ENCODE measurements around the gene ZNF777. TPM values are rescaled to one million over a fixed set of nuclear protein-coding genes. Genes with fewer than 3 reads are reported as not detected.

ZNF777 gene
- polyA plus RNA-seq, 1 donor from 2014 or later: 6.1 TPM

- H2AFZ ChIP-seq (ENCODE audit: low read depth, low read length): no peak overlapping the region
- no peaks in the 10 kb centered on the region for H3K79me2 ChIP-seq (replicated peaks; ENCODE audit: insufficient read depth, low read length)
- TF ChIP-seq SMC3 (conservative IDR thresholded peaks at IDR 0.05; ENCODE audit: poor library complexity): no peak
- peak; percentile 34 for TF ChIP-seq CTCF (IDR thresholded peaks at IDR 0.05; ENCODE audit: poor library complexity, severe bottlenecking)
- H3K9me3 ChIP-seq (ENCODE audit: low read length): no peaks in the 10 kb centered on the region
- H3K27ac ChIP-seq (ENCODE audit: low read length): no peak overlapping the region
- H4K20me1 ChIP-seq (ENCODE audit: insufficient read depth): no peaks in the 10 kb centered on the region
- H3K27me3 ChIP-seq (ENCODE audit: insufficient read depth, low read depth, low read length): peaks cover 5% of the 10 kb centered on the region
- H3K9ac ChIP-seq (ENCODE audit: low read length): no peak overlapping the region
- H3K4me2 ChIP-seq (ENCODE audit: low read length): no peak overlapping the region
- peak overlapping the region; percentile 47 for H3K4me3 ChIP-seq (ENCODE audit: low read length)
- H3K9me2 ChIP-seq (ENCODE audit: insufficient read depth, low read length): no peaks in the 10 kb centered on the region
- no peaks in the 10 kb centered on the region for H3K36me3 ChIP-seq (ENCODE audit: insufficient read depth, low read length)
- no peaks in the 10 kb centered on the region for H3F3A ChIP-seq (ENCODE audit: insufficient read depth, low read length, poor library complexity, severe bottlenecking)
Observed at GRCh38 chr7:149422162-149422913, 38.5 kb downstream of the ZNF777 start.

GRCh38 chr7:149420006-149420405 is 40.9 kb downstream of the ZNF777 start:
- Histone ChIP-seq H3K79me2 (replicated peaks; ENCODE audit: insufficient read depth, low read length) (no peaks in the 10 kb centered on the region), H3K27ac (ENCODE audit: low read length) (no peak overlapping the region), H4K20me1 (ENCODE audit: insufficient read depth) (no peaks in the 10 kb centered on the region), H3K9ac (ENCODE audit: low read length) (no peak overlapping the region), H3K4me3 (ENCODE audit: low read length) (no peak overlapping the region), H3K9me2 (ENCODE audit: insufficient read depth, low read length) (no peaks in the 10 kb centered on the region), H3K36me3 (ENCODE audit: insufficient read depth, low read length) (no peaks in the 10 kb centered on the region), H3K4me2 (ENCODE audit: low read length) (no peak overlapping the region), H2AFZ (ENCODE audit: low read depth, low read length) (no peak overlapping the region), H3K9me3 (ENCODE audit: low read length) (no peaks in the 10 kb centered on the region), H3K27me3 (ENCODE audit: insufficient read depth, low read depth, low read length) (peaks cover 10% of the 10 kb centered on the region), H3F3A (ENCODE audit: insufficient read depth, low read length, poor library complexity, severe bottlenecking) (no peaks in the 10 kb centered on the region)
- TF ChIP-seq EP300 (conservative IDR thresholded peaks at IDR 0.05; ENCODE audit: poor library complexity, severe bottlenecking) (no peak), REST (IDR thresholded peaks at IDR 0.05; ENCODE audit: borderline replicate concordance) (no peak), RAD21 (conservative IDR thresholded peaks at IDR 0.05) (no peak), CTCF (IDR thresholded peaks at IDR 0.05; ENCODE audit: poor library complexity, severe bottlenecking) (no peak), SMC3 (conservative IDR thresholded peaks at IDR 0.05; ENCODE audit: poor library complexity) (no peak), TAF1 (IDR thresholded peaks at IDR 0.05; ENCODE audit: low read depth) (no peak), POLR2AphosphoS5 (IDR thresholded peaks at IDR 0.05) (no peak), EZH2 (IDR thresholded peaks at IDR 0.05; ENCODE audit: borderline replicate concordance, insufficient read depth, low read length, poor library complexity, severe bottlenecking) (no peak), MXI1 (conservative IDR thresholded peaks at IDR 0.05; ENCODE audit: poor library complexity, severe bottlenecking) (no peak)
